Smooth muscle cell (in vitro differentiated cells): ENCODE data around the gene CRPPA. TPM values are rescaled to one million over a fixed set of nuclear protein-coding genes. Genes with fewer than 3 reads are reported as not detected.

Source experiments
- DNase-seq: peaks from one replicate; lab custom pipeline; 2025; ENCODE audit not compliant: unreplicated experiment; lab: John Stamatoyannopoulos, UW
- H2AFZ ChIP-seq: fragments of 200-600 bp; sonication (generic); 2 replicates; pipeline ENCODE4 v1.6.0; 2016; ENCODE audit warnings: antibody characterized with exemption, low read depth, mild to moderate bottlenecking
- H3F3A ChIP-seq: fragments of 200-600 bp; sonication (generic); 2 replicates; pipeline ENCODE4 v1.6.0; 2017; ENCODE audit warnings: antibody characterized with exemption, low read depth
- H3K27ac ChIP-seq: fragments of 200-600 bp; sonication (generic); 2 replicates; pipeline ENCODE4 v1.5.1; 2016; ENCODE audit warnings: low read depth, mild to moderate bottlenecking
- H3K27me3 ChIP-seq: fragments of 200-600 bp; sonication (generic); 2 replicates; pipeline ENCODE4 v1.6.1; 2016; ENCODE audit warnings: low read depth, mild to moderate bottlenecking
- H3K36me3 ChIP-seq: fragments of 200-600 bp; sonication (generic); 2 replicates; pipeline ENCODE4 v1.5.1; 2016; ENCODE audit warnings: low read depth
- H3K4me1 ChIP-seq: fragments of 200-600 bp; sonication (generic); 2 replicates; pipeline ENCODE4 v1.5.1; 2016; ENCODE audit warnings: low read depth
- H3K4me2 ChIP-seq: fragments of 200-600 bp; sonication (generic); 2 replicates; pipeline ENCODE4 v1.6.0; 2016; ENCODE audit warnings: mild to moderate bottlenecking
- H3K4me3 ChIP-seq: fragments of 200-600 bp; sonication (generic); 2 replicates; pipeline ENCODE4 v1.5.1; 2016; ENCODE audit warnings: mild to moderate bottlenecking
- H3K79me2 ChIP-seq: fragments of 200-600 bp; sonication (generic); 2 replicates; pipeline ENCODE4 v1.6.0; 2016; ENCODE audit warnings: low read depth, mild to moderate bottlenecking
- H3K9ac ChIP-seq: fragments of 200-600 bp; sonication (generic); 2 replicates; pipeline ENCODE4 v1.6.0; 2016; ENCODE audit warnings: low read depth
- H3K9me3 ChIP-seq: fragments of 200-600 bp; sonication (generic); replicated peaks from 2 replicates; pipeline ENCODE4 v1.5.1; 2016; ENCODE audit warnings: low read depth
- H4K20me1 ChIP-seq: fragments of 200-600 bp; sonication (generic); 2 replicates; pipeline ENCODE4 v1.6.0; 2016; ENCODE audit warnings: low read depth
- WGBS: methylation state at CpG from one replicate; pipeline ENCODE4 v1.1.7; 2016; ENCODE audit warnings: low lambda C conversion rate; 5-methylcytosine and 5-hydroxymethylcytosine counted together
- polyA plus RNA-seq: library from polyadenylated mRNA; unstranded; fragments of >200 nt; fragmentation: Nextera tagmentation; extraction: Ambion mirVana; gene quantifications from 2 replicates; pipeline ENCODE4 v1.2.1, GENCODE V29; 2016
- total RNA-seq: library from RNA; depleted of rRNA; stranded (reverse); fragments of >200 nt; gene quantifications from 2 replicates; pipeline ENCODE4 v1.2.3, GENCODE V29; 2014
- TF ChIP-seq, protein P1 (sequence below): fragments of 200-600 bp; sonication (generic); IDR thresholded peaks from 2 replicates; pipeline ENCODE4 v1.5.1; 2017; ENCODE audit warnings: borderline replicate concordance, mild to moderate bottlenecking, antibody characterized with exemption; ENCODE audit not compliant: insufficient read depth, poor library complexity, severe bottlenecking

Gene CRPPA
- total RNA-seq (1.9 and 5.4 TPM in 2 replicates), polyA plus RNA-seq (0.63 and 1.7 TPM in 2 replicates)

- Histone ChIP-seq H3K27ac (peak within 1 kb of the TSS; percentile 85), H3K9me3 (no peaks in the 10 kb centered on the region), H3K36me3 (no peaks in the 10 kb centered on the region), H3F3A (no peaks in the 10 kb centered on the region), H3K4me2 (peak within 1 kb of the TSS; percentile 85), H3K4me1 (peaks cover 7% of the 10 kb centered on the region), H4K20me1 (no peaks in the 10 kb centered on the region), H3K27me3 (no peaks in the 10 kb centered on the region), H3K79me2 (no peaks in the 10 kb centered on the region), H2AFZ (peak within 1 kb of the TSS; percentile 91), H3K4me3 (peak within 1 kb of the TSS; percentile 60), H3K9ac (peak within 1 kb of the TSS; percentile 82)
- DNase-seq, result peak; percentile 43
- TF ChIP-seq, protein P1, sequence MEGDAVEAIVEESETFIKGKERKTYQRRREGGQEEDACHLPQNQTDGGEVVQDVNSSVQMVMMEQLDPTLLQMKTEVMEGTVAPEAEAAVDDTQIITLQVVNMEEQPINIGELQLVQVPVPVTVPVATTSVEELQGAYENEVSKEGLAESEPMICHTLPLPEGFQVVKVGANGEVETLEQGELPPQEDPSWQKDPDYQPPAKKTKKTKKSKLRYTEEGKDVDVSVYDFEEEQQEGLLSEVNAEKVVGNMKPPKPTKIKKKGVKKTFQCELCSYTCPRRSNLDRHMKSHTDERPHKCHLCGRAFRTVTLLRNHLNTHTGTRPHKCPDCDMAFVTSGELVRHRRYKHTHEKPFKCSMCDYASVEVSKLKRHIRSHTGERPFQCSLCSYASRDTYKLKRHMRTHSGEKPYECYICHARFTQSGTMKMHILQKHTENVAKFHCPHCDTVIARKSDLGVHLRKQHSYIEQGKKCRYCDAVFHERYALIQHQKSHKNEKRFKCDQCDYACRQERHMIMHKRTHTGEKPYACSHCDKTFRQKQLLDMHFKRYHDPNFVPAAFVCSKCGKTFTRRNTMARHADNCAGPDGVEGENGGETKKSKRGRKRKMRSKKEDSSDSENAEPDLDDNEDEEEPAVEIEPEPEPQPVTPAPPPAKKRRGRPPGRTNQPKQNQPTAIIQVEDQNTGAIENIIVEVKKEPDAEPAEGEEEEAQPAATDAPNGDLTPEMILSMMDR, result no peak
- 4% methylated on average over 45 of the region's 50 CpGs for WGBS
Observed at GRCh38 chr7:16421333-16422102, at the start of gene CRPPA. TSS of gene CRPPA (minus strand) at chr7:16421538. CDS start at chr7:16421322, 216 bp downstream.

GRCh38 chr7:16465469-16466361 is 44.4 kb upstream of the CRPPA start, which contains the start of gene SOSTDC1:
TSS of gene SOSTDC1 (minus strand) at chr7:16465738. CDS start at chr7:16465668, 70 bp downstream.
- Histone ChIP-seq H3K36me3 (no peaks in the 10 kb centered on the region), H2AFZ (peak within 1 kb of the TSS; percentile 63), H3K79me2 (no peaks in the 10 kb centered on the region), H3K9me3 (no peaks in the 10 kb centered on the region), H3K27me3 (no peaks in the 10 kb centered on the region), H3K4me3 (peak within 1 kb of the TSS; percentile 51), H3K4me1 (peaks cover 12% of the 10 kb centered on the region), H3K27ac (no peak within 1 kb of the TSS), H3F3A (no peaks in the 10 kb centered on the region), H3K9ac (no peak within 1 kb of the TSS), H3K4me2 (peak within 1 kb of the TSS; percentile 77), H4K20me1 (no peaks in the 10 kb centered on the region)
- 42% methylated on average over 10 of the region's 10 CpGs for WGBS
- no peak for DNase-seq
- TF ChIP-seq, protein P1, result no peak

DNA sequence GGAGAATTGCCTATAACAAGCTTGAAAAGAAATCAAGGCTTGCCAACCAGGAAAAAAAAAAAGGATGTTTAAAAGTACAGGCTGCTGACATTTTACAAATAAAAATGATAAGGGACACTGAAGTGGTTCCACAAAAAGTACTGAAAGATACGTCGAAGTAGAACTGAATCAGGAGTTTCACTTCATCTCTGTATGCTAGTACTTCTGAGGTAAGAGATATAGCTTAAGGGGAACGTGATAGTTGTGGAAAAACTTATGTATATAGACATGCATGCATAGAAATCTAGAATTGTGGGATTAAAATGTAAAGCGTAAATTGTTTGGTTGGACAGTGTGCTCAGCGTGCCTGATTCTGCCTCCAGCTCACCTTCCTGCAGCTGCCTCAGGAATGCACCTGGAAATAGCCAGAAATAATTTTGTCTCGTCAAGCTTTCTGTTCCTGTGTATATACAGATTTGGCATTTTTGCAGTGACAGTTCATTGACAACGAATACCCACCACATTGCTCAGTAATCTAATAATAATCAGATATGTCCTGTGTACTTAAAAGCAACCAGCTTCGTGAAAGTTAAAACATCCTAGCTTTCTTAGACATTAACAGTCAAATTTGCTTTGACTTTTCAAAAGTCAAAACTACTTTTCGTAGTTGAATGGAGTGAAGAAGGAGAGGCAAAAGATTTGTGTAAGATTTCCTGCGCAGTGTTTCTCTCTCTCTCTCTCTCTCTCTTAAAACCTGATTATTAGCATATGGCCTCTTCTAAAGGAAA is 42.8 kb upstream of the CRPPA start:
- TF ChIP-seq, protein P1, result no peak
- Histone ChIP-seq H4K20me1 (no peaks in the 10 kb centered on the region), H3K79me2 (no peaks in the 10 kb centered on the region), H3K36me3 (no peaks in the 10 kb centered on the region), H3K27me3 (no peaks in the 10 kb centered on the region), H3K27ac (no peak overlapping the region), H3F3A (no peaks in the 10 kb centered on the region), H2AFZ (no peak overlapping the region), H3K9ac (no peak overlapping the region), H3K4me3 (peak overlapping the region; percentile 51), H3K4me2 (no peak overlapping the region), H3K9me3 (no peaks in the 10 kb centered on the region), H3K4me1 (peaks cover 12% of the 10 kb centered on the region)
- no peak for DNase-seq
- 69% methylated on average over 10 of the region's 10 CpGs for WGBS
